Measurements from ENCODE around the gene ZNRF1.

ZNRF1 gene

DNA sequence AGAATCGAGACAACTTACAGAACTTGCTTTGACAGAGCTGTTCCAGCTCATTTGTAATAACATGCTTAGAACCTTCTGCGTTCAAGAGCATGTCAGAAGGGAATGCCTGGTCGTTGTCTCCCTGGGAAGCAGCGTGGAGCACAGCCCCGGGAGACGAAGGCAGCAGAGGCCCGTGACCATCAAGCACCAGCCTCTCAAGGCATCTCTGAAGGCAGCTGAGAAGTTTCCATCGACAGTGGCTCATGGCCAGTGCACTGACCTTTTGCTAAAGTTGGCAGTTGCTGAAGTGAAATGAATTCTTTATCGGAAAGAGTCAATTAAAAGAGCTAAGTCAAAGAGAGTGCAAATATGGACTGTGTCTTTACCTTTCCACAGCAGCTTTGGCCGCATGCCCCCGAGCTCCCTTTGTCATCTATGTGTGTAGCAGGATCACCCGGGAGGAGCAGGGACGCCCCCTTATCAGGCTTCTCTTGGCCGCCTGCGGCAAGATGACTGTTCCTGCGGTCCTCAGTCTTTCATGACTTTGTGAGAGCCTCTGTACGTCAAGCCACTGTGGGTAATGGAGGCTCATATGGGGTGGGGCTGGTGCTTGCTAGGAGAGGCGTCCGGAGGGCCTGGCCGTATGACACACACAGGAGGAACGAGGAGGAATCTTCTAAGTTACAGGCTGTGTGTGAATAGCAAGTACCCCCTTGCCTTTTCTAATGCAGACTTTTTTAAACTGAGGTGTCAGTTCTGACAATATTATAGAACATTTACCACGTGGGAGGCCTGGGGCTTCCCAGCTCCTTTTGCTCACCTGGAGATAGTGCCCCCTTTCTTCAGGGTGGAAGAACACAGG, 63.5 kb downstream of the ZNRF1 start:
- no peak for DNase-seq (ENCODE audit: low spot score)

- no peak for DNase-seq (ENCODE audit: low spot score)
Measured at GRCh38 chr16:75062976-75063346, 64.1 kb downstream of the ZNRF1 start.

DNA sequence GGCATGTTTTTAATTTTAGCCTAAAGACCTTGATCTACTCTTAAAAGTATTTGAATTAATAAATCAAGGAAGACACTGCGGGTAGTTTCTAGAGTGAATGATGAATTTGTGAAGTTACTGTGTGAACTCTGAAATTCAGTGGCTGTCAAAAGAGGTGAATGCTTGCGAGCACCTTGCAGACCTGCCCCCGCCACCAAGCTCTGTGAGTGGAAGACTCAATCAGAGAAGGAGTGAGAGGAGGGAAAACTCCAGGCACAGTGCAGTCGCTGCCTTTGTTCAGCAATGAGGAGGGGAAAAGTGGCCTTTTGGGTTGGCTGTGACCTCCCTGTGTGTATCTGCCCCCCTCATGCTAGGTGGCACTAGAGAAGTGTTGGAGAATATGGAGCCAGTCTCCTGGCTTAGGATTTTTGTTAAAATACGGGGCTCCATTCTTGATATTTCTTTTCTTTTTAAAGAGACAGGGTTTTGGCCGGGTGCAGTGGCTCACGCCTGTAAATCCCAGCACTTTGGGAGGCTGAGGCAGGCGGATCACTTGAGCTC, 64.8 kb downstream of the ZNRF1 start:
- no peak for DNase-seq (ENCODE audit: low spot score)

DNA sequence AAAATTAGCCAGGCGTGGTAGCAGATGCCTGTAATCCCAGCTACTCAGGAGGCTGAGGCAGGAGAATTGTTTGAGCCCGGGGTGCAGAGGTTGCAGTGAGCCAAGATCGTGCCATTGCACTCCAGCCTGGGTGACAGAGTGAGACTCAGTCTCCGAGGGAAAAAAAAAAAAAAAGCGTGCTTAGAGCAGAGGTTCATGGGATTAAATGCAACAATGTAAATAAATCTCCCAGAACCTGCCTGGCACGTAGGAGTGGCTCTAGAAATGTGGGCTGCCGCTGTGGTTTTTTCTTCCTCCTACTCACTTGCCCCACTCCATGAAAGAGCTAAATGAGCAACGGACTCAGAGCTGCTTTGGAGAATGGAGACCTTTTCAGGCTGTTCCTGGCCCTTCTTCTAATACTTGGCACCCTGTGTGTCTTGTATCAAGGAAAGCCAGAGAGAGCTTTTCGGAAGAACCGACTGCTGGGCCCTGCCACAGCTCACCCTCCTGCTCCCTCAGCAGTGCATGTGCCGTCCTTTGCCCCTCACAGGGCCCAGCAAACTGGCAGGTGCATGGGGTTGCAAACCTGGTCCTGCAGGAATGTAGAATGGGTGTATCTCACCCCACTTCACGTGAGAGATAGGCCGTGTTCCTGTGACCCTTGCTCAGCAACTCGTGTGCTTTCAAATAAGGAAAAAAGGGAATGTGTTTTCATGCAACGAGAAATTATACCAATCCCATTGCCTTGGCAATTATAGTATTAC, 65.8 kb downstream of the ZNRF1 start:
- no peak for DNase-seq (ENCODE audit: low spot score)

GRCh38 chr16:75065149-75065505, 66.3 kb downstream of the ZNRF1 start:
- no peak for DNase-seq (ENCODE audit: low spot score)

GRCh38 chr16:75065521-75066149, 66.8 kb downstream of the ZNRF1 start:
- DNase-seq (ENCODE audit: low spot score), result no peak

GRCh38 chr16:75066861-75067447, 68.1 kb downstream of the ZNRF1 start:
- DNase-seq (ENCODE audit: low spot score), result no peak

DNA sequence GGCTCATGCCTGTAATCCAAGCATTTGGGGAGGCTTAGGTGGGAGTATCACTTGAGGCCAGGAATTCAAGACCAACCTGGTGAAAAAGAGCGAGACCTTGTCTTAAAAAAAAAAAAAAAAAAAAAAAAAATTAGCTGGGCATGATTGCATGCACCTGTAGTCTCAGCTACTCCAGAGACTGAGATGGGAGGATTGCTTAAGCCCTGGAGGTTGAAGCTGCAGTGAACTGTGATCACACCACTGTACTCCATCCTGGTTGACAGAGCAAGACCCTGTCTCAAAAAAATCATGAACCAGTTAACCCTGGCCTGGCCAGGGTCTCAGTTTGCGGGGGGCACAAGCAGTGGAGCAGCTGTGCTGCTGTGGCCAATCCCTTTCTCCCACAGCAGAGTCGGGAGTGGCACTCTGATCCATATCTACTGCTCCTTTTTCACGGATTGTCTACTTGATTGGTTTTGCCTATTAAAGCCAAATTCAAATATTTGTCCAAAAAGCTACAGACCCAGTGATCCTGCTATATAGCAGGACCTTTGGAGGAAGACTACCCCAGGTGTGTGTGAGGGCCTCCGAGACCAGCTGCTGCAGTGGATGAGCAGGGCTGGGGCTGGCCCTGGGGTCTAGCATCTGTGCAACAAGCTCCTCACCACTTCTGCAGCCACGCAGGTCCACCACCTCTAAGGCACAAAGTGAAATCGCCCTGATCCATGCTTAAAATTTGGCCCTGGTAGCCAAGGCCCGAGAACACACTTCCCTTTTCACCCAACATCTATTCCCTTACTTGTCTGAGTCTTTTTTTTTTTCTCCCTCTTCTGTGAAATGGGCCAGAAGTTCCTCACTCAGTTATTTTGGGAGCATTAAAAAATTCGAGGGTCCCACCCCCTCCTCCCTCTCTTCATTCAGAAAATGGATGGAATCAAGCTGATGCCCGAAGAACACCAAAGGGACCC, 69.5 kb downstream of the ZNRF1 start:
- no peak for DNase-seq (ENCODE audit: low spot score)

DNA sequence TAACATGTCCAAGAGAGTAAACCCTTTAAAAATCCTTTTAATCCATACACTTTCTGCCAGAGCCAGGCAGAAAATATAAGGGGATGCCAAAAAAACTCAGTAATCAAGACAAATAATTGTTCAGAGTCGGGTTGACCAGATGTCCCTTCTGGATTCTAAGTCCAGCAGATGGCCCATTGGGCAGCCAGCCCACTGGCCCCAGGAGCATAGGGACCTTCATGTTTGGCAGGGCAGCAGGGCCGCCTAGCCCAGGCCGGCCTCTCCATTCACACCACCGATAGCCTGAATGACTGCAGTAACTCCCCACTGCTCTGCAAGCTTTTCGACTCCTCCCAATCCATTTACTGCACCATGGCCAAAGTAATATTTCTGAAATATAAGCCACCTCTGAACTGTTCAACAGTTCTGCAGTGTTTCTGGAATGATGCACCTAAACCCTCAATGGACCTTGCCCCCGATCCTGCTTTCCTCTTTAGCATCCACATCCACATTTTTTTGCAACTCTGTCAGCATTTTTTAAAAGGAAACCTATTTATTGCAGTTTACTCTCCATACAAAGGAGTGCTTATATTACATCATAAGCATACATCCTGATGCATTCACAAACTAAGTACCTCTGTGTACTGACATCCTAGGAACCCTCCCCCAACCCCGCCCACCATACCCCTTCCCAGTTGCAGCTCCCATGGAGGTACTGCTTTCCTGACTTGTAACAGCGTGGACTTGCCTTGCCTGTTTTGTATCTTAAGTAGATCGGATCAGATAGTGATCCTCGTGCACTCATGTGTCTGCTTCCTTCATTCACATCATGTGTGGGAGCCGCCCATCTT, 71.4 kb downstream of the ZNRF1 start:
- DNase-seq (ENCODE audit: low spot score), result no peak

DNA sequence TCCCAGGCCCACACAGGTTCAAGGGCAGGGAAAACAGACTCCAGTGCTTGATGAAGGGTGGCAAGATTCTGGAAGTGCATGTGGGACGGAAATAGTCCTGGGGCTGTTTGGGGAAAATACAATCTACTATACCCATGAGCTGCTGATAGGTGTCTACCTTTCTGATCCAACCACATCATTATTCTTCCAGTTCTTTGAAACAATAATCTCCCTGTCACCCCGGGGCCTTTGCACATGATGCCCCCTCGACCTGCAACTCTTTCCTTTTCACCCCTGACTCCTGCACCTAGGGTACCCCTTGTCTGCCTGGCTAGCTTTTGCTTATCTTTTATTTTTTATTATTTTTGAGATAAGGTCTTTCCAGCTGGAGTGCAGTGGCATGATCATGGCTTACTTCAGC, 72.8 kb downstream of the ZNRF1 start:
- DNase-seq (ENCODE audit: low spot score), result no peak

GRCh38 chr16:75072239-75072947, 73.6 kb downstream of the ZNRF1 start:
- no peak for DNase-seq (ENCODE audit: low spot score)

GRCh38 chr16:75073545-75074303, 74.9 kb downstream of the ZNRF1 start:
- no peak for DNase-seq (ENCODE audit: low spot score)

DNA sequence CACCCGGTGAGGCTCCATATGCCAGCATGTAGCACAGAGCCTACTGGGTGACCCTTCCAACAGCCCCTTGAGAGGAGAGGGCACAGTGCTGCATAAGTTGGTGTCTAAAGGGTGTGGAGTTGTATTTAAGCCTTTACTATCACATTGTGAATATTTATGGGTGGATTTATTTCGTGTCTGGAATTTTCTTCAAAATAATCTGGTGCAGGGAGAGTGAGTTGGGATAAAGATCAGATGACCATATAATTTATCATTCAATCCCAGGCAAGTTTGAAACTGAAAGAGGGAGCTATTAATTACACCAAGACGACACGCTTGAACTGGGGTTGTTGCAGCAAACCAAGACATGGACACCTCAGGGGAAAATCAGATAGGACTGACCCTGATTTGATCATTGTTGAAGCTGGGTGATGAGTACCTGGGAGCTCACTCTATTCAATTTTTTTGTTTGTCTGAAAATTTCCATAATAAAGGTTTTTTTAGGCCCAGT, 75.5 kb downstream of the ZNRF1 start:
- DNase-seq (ENCODE audit: low spot score), result no peak

DNA sequence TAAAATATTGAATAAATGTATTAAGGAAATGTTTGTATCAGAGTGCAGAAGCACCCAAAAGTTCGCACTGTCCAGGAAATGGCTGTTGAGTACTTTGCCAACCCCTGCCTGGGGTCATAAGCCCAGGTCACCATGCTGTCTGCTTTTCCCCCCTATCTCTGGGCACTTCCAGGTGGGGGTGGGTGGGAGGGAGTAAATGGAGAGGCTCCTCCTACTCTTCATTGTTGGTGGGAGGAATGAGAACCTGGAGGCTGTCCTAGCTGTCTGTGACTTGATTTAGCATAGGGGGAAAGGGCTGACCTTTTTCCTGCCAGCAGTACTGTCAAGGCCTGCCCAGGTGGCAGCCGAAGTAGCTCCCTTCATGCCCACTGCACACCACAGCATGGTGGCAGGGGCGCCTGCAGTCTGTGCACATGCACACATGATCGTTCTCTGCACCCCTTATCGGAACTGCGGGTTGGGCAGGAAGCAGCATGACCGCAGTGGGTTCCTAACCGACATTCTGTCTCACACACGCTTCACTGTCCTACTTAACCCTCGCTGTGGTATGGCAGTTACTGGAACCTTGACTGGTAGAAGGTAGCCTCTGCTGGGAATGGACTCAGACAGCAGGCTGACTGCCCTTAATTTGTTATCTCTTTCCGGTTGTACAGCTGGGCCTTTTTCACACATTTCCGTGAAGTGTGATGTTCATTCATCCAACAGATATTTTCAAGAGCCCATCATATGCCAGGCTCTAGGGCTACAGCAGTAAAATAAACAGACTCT, 76.3 kb downstream of the ZNRF1 start:
- DNase-seq (ENCODE audit: low spot score), result peak; percentile 84

DNA sequence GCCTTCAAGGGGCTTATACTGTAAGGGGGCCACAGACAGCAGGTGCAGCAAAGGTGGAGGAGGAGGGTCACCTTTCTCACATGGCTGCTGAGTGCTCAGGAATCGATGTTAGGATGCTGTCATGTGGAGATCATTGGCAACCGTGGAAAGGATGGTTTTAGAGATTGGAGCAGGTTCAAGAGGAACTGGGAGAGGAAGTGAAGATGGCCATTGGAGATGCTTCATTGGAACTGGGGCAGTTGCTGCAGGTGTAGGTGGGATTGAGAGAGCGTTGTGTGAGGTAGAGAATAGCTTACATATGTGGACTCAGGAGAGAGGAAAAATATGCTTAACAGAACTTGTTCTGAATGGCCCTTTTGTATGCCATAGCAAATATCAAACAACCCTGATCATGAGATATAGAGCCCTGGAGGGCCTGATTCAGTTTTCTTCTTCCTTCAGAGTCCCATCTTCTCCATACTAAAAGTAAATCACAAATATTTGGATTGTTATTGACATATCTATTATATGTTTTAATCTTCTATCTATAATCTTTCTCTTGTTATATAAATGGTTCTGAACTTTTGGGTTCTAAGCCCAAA, 77.0 kb downstream of the ZNRF1 start:
- DNase-seq (ENCODE audit: low spot score), result no peak

GRCh38 chr16:75078886-75079285, 80.1 kb downstream of the ZNRF1 start:
- no peak for DNase-seq (ENCODE audit: low spot score)

DNA sequence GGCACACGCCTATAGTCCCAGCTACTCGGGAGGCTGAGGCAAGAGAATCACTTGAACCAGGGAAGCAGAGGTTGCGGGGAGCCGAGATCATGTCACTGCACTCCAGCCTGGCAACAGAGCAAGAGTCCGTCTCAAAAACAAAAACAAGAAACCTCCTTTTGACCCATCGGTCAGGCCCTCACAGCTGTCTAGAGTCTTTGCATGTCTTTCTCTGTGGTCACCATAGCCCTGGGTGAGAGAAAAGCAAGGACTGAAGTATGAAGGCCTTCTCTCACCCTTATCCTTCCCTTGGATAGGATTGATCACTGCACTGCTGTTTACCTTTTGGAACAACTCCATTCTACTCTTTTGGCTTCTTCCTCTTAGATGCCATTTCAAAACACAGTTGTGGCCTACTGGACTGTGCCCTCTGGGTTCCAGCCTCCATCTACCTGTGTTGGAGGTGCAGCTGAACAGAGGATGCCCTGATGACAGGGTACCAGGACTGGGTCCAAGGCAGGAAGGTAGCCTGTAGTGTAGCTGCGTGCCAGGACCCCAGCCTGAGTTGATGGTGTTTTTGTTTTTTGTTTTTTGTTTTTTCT, 80.6 kb downstream of the ZNRF1 start:
- DNase-seq (ENCODE audit: low spot score), result no peak
